GM19193 (cell line): ENCODE results near the gene SIK3.

Source experiments
- POLR2A ChIP-seq: IDR thresholded peaks from 4 replicates; pipeline ENCODE4 v1.6.1; 2011; ENCODE audit not compliant: insufficient read depth, insufficient read length; ENCODE audit errors: extremely low read depth

SIK3 gene

GRCh38 chr11:116830184-116830912, 267.9 kb downstream of the SIK3 start:
- no peak for TF ChIP-seq POLR2A

GRCh38 chr11:116829525-116830183, 268.6 kb downstream of the SIK3 start, which contains the start of gene APOC3:
TSS of gene APOC3 (plus strand) at chr11:116829907. CDS start at chr11:116830583, 676 bp downstream.
- TF ChIP-seq POLR2A = no peak

- no peak for TF ChIP-seq POLR2A
These were observed 269.4 kb downstream of the SIK3 start for GRCh38 chr11:116828632-116829524.

- no peak for TF ChIP-seq POLR2A
These were observed 270.8 kb downstream of the SIK3 start for GRCh38 chr11:116827461-116827860.

- TF ChIP-seq POLR2A = no peak
These were observed 271.3 kb downstream of the SIK3 start for GRCh38 chr11:116826751-116827431.

GRCh38 chr11:116825854-116826750, 272.1 kb downstream of the SIK3 start:
- TF ChIP-seq POLR2A = no peak

GRCh38 chr11:116825434-116825833, 272.8 kb downstream of the SIK3 start:
- TF ChIP-seq POLR2A = no peak

GRCh38 chr11:116823031-116823843, 275.0 kb downstream of the SIK3 start, which contains the start of gene APOA4:
TSS of gene APOA4 (minus strand) at chr11:116823304. CDS start at chr11:116823191, 113 bp downstream.
- no peak for TF ChIP-seq POLR2A

- TF ChIP-seq POLR2A = no peak
These were observed 275.7 kb downstream of the SIK3 start for GRCh38 chr11:116822575-116822974.

GRCh38 chr11:116821050-116821918, 276.9 kb downstream of the SIK3 start:
- no peak for TF ChIP-seq POLR2A

GRCh38 chr11:116819049-116819448, 279.2 kb downstream of the SIK3 start:
- TF ChIP-seq POLR2A = no peak

- no peak for TF ChIP-seq POLR2A
These were observed 283.7 kb downstream of the SIK3 start for GRCh38 chr11:116814502-116814901.
